Loucy (cell line): Measurements from ENCODE around the gene OR6M1.

Source experiments
- CTCF ChIP-seq: fragments of 200-600 bp; sonication (generic); conservative IDR thresholded peaks from 2 replicates; pipeline ENCODE4 v1.5.1; 2014; ENCODE audit warnings: mild to moderate bottlenecking, antibody characterized with exemption, low read length
- EZH2phosphoT487 ChIP-seq: fragments of 200-600 bp; IDR thresholded peaks from 2 replicates; pipeline ENCODE4 v1.6.1; 2018; ENCODE audit warnings: antibody characterized with exemption, mild to moderate bottlenecking, moderate library complexity, borderline replicate concordance

- TF ChIP-seq CTCF: no peak
- TF ChIP-seq EZH2phosphoT487: no peak
Observed at GRCh38 chr11:123852321-123852720, 46.2 kb upstream of the OR6M1 start.
